ENCODE results near the gene PSTPIP2. TPM values are rescaled to one million over a fixed set of nuclear protein-coding genes. Genes with fewer than 3 reads are reported as not detected.

The PSTPIP2 gene
- total and polyA plus RNA-seq, 2 of the 13 experiments (the other 11 are each of a cell fraction or from before 2014, with no cell fraction given) = 0.25 to 0.27 TPM

DNA sequence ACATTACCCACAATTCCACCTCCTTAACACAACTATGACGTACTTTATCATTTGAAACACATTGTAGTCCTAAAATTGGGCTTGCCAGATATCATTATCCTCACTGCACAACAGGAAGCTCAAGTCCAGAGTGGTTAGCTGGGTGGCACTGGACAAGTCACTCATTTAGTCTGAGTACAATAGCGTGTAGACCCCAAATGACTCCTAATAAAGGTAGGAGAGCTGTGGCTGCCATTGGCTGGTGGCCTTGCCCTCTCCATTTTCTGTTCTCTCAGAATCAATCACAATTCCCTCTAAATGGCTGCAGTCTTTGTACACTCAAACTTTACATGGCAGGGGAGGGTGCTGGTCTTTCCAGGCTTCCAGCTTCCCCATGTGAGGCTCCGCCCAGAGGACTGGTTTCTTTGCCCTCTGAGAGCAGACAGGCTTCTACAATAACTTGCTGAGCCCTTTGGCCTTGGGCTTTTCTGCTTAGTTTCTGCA, 11.7 kb downstream of the PSTPIP2 start:
- Histone ChIP-seq H3K4me3 (replicated peaks in 1 of 3; ENCODE audit: insufficient read depth in 1 of 3, low read depth in 2 of 3, low read length in 3 of 3) (no peak overlapping the region), H3K27ac (ENCODE audit: extremely low read length, insufficient read depth, low read length) (no peak overlapping the region), H3K4me1 (ENCODE audit: insufficient read depth, low read length) (no peaks in the 10 kb centered on the region), H3K9ac (ENCODE audit: insufficient read depth, low read depth, low read length) (no peak overlapping the region), H3K36me3 (replicated peaks in 1 of 2; ENCODE audit: control insufficient read depth in 1 of 2, insufficient read depth in 2 of 2, low read length in 2 of 2) (no peaks in the 10 kb centered on the region), H2AFZ (ENCODE audit: low read length) (no peak overlapping the region), H3K9me3 (ENCODE audit: low read length) (no peaks in the 10 kb centered on the region), H3K79me2 (ENCODE audit: insufficient read depth, low read length) (no peaks in the 10 kb centered on the region), H4K20me1 (ENCODE audit: insufficient read depth, low read length) (no peaks in the 10 kb centered on the region), H3K27me3 (ENCODE audit: control insufficient read depth in 1 of 2, insufficient read depth in 2 of 2, low read length in 2 of 2) (peaks cover 2 to 19% of the 10 kb centered on the region in 2 experiments; a peak in 3 of 5 replicates), H3K4me2 (ENCODE audit: low read depth, low read length) (no peak overlapping the region)
- no TSS peak for BruUV-seq (replicated peaks)
- CTCF ChIA-PET (ENCODE audit: low intra/inter-chr PET ratio, low total read pairs) = no interaction called here
- 42% methylated on average over 3 of the region's 3 CpGs for WGBS (ENCODE audit: low lambda C conversion rate)
- no peak; the same call in 2 of the 3 replicates for ATAC-seq
- no peak for FAIRE-seq
- DNase-seq (ENCODE audit: low spot score) = no peak
- in situ Hi-C loops (cut with HindIII; ENCODE audit: extremely low pct_ligation_motif_present, low pct_unique_long_range_greater_than_20kb) = no loop called here
- POLR2A ChIA-PET = no interaction called here
- TF ChIP-seq HES4 (CRISPR knock-in tag; IDR thresholded peaks at IDR 0.05; ENCODE audit: borderline replicate concordance) (no peak), MYC (CRISPR knock-in tag; IDR thresholded peaks at IDR 0.05; ENCODE audit: borderline replicate concordance) (no peak), ZSCAN30 (CRISPR knock-in tag; IDR thresholded peaks at IDR 0.05) (no peak), NFYB (CRISPR knock-in tag; IDR thresholded peaks at IDR 0.05) (no peak), ZNF615 (CRISPR knock-in tag; IDR thresholded peaks at IDR 0.05; ENCODE audit: borderline replicate concordance) (no peak), RELA (CRISPR knock-in tag; IDR thresholded peaks at IDR 0.05) (no peak), HDAC6 (IDR thresholded peaks at IDR 0.05; ENCODE audit: low read depth, low read length) (no peak), NPAS2 (CRISPR knock-in tag; IDR thresholded peaks at IDR 0.05; ENCODE audit: borderline replicate concordance) (no peak), KDM5A (IDR thresholded peaks at IDR 0.05; ENCODE audit: borderline replicate concordance, low read length) (no peak), KLF9 (CRISPR knock-in tag; IDR thresholded peaks at IDR 0.05; ENCODE audit: low read depth) (no peak), PPARG (CRISPR knock-in tag; conservative IDR thresholded peaks at IDR 0.05) (no peak), ZNF879 (CRISPR knock-in tag; IDR thresholded peaks at IDR 0.05) (no peak), NFE2 (CRISPR knock-in tag; IDR thresholded peaks at IDR 0.05) (no peak), U2AF2 (IDR thresholded peaks at IDR 0.05; ENCODE audit: low read depth, low read length) (no peak)
- TF ChIP-seq, protein P1, sequence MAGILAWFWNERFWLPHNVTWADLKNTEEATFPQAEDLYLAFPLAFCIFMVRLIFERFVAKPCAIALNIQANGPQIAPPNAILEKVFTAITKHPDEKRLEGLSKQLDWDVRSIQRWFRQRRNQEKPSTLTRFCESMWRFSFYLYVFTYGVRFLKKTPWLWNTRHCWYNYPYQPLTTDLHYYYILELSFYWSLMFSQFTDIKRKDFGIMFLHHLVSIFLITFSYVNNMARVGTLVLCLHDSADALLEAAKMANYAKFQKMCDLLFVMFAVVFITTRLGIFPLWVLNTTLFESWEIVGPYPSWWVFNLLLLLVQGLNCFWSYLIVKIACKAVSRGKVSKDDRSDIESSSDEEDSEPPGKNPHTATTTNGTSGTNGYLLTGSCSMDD (CRISPR knock-in tag; IDR thresholded peaks at IDR 0.05) = no peak
- TF ChIP-seq, protein P2, sequence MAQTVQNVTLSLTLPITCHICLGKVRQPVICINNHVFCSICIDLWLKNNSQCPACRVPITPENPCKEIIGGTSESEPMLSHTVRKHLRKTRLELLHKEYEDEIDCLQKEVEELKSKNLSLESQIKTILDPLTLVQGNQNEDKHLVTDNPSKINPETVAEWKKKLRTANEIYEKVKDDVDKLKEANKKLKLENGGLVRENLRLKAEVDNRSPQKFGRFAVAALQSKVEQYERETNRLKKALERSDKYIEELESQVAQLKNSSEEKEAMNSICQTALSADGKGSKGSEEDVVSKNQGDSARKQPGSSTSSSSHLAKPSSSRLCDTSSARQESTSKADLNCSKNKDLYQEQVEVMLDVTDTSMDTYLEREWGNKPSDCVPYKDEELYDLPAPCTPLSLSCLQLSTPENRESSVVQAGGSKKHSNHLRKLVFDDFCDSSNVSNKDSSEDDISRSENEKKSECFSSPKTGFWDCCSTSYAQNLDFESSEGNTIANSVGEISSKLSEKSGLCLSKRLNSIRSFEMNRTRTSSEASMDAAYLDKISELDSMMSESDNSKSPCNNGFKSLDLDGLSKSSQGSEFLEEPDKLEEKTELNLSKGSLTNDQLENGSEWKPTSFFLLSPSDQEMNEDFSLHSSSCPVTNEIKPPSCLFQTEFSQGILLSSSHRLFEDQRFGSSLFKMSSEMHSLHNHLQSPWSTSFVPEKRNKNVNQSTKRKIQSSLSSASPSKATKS (CRISPR knock-in tag; IDR thresholded peaks at IDR 0.05) = no peak
- intact Hi-C loops (cut with micrococcal nuclease; ENCODE audit: unreplicated experiment) = no loop called here

All from HepG2 (cell line).